H1 (cell line): ENCODE data around the gene CPZ. TPM values are rescaled to one million over a fixed set of nuclear protein-coding genes. Genes with fewer than 3 reads are reported as not detected.
A peak's percentile ranks its signal among the peaks of the same experiment; 100 is the strongest.

Experiments
- CTCF ChIA-PET: fragments of 300-600 bp; sonication (Branson Sonifier 250); formaldehyde crosslinking; loops from one replicate; lab custom pipeline; 2021; ENCODE audit not compliant: partially characterized antibody; lab: Charles Lee
- POLR2A ChIA-PET: fragments of 300-600 bp; sonication (Branson Sonifier 250); formaldehyde crosslinking; loops from one replicate; lab custom pipeline; 2021; ENCODE audit warnings: inconsistent platforms; ENCODE audit not compliant: partially characterized antibody; lab: Charles Lee
- DNase-seq, 2 experiments: peaks; one replicate each; pipeline versions ENCODE4 v3.0.0 to v3.0.0-alpha.2; 2010 to 2022; ENCODE audit warnings: low spot score in 2 of 2, low read depth in 1 of 2, mixed read lengths in 1 of 2
- FAIRE-seq: peaks from 2 replicates; lab custom pipeline; 2011; peaks lifted over from hg19 to GRCh38; lab: Jason Lieb, UNC
- H2AFZ ChIP-seq: 2 replicates; pipeline ENCODE4 v1.8.1; 2012; ENCODE audit warnings: low read length, inconsistent platforms
- H2AK5ac ChIP-seq: 2 replicates; pipeline ENCODE4 v1.6.1; 2013; ENCODE audit warnings: low read depth, low read length
- H2BK120ac ChIP-seq: replicated peaks from 2 replicates; pipeline ENCODE3; 2013; ENCODE audit warnings: low read depth, low read length, inconsistent platforms
- H2BK12ac ChIP-seq: 2 replicates; pipeline ENCODE4 v1.6.1; 2013; ENCODE audit warnings: low read depth, low read length
- H2BK15ac ChIP-seq: 2 replicates; pipeline ENCODE4 v1.6.1; 2013; ENCODE audit warnings: low read length
- H2BK20ac ChIP-seq: 2 replicates; pipeline ENCODE4 v1.6.1; 2013; ENCODE audit warnings: low read length
- H2BK5ac ChIP-seq: 2 replicates; pipeline ENCODE4 v1.6.1; 2013; ENCODE audit warnings: low read depth, low read length
- H3K14ac ChIP-seq: 2 replicates; pipeline ENCODE4 v1.6.1; 2013; ENCODE audit warnings: inconsistent platforms; ENCODE audit not compliant: insufficient read length
- H3K18ac ChIP-seq: 2 replicates; pipeline ENCODE4 v1.6.1; 2013; ENCODE audit warnings: low read length; ENCODE audit errors: extremely low read depth
- H3K23ac ChIP-seq: 2 replicates; pipeline ENCODE4 v1.6.1; 2013; ENCODE audit warnings: inconsistent platforms; ENCODE audit not compliant: insufficient read length
- H3K23me2 ChIP-seq: 2 replicates; pipeline ENCODE4 v1.6.1; 2013; ENCODE audit warnings: low read depth, low read length
- H3K27ac ChIP-seq: 2 replicates; pipeline ENCODE4 v1.6.1; 2011; ENCODE audit warnings: low read depth, low read length, inconsistent platforms
- H3K27me3 ChIP-seq, 4 experiments: replicated peaks in 1 of 4; 1 replicate in 1 of 4; 2 replicates in 3 of 4; pipeline versions ENCODE4 v1.6.1 to v1.8.1; 2011 to 2013; ENCODE audit warnings: low read length in 3 of 4, mild to moderate bottlenecking in 3 of 4, inconsistent platforms in 2 of 4, mixed read lengths in 2 of 4, moderate library complexity in 1 of 4; ENCODE audit not compliant: control insufficient read depth in 3 of 4, insufficient read depth in 3 of 4; ENCODE audit errors: extremely low read depth in 1 of 4
- H3K36me3 ChIP-seq, 4 experiments: 2 replicates each; pipeline versions ENCODE4 v1.6.1 to v1.8.1; 2011 to 2013; ENCODE audit warnings: mild to moderate bottlenecking in 4 of 4, low read length in 3 of 4, moderate library complexity in 2 of 4, control low read depth in 1 of 4, inconsistent platforms in 1 of 4; ENCODE audit not compliant: insufficient read depth in 4 of 4, control insufficient read depth in 2 of 4
- H3K4ac ChIP-seq: replicated peaks from 2 replicates; pipeline ENCODE3; 2013; ENCODE audit warnings: low read length, low read depth, mixed read lengths, inconsistent platforms; ENCODE audit not compliant: insufficient read length
- H3K4me1 ChIP-seq, 4 experiments: replicated peaks in 1 of 4; 1 replicate in 1 of 4; 2 replicates in 3 of 4; pipeline versions ENCODE4 v1.6.1 to v1.8.1; 2011 to 2013; ENCODE audit warnings: low read length in 3 of 4, inconsistent platforms in 2 of 4, mixed read lengths in 1 of 4; ENCODE audit not compliant: insufficient read depth in 4 of 4, control insufficient read depth in 3 of 4
- H3K4me2 ChIP-seq, 2 experiments: 2 replicates each; pipeline versions ENCODE4 v1.6.1 to v1.8.1; 2011 to 2013; ENCODE audit warnings: low read depth in 2 of 2, low read length in 2 of 2, control low read depth in 1 of 2, inconsistent platforms in 1 of 2, mild to moderate bottlenecking in 1 of 2; ENCODE audit not compliant: insufficient read depth in 1 of 2
- H3K4me3 ChIP-seq, 4 experiments: fragments of 200-600, 300-600 bp in 1 of 4; sonication (generic), shearing (Covaris generic), sonication (Bioruptor Twin) in 1 of 4; 2 replicates each; pipeline versions ENCODE4 v1.5.1 to v1.8.1; 2011 to 2016; ENCODE audit warnings: low read length in 4 of 4, low read depth in 3 of 4, control low read depth in 2 of 4, inconsistent platforms in 2 of 4, mild to moderate bottlenecking in 2 of 4, mixed read lengths in 1 of 4, moderate library complexity in 1 of 4; ENCODE audit not compliant: insufficient read depth in 2 of 4; ENCODE audit errors: extremely low read depth in 1 of 4
- H3K56ac ChIP-seq: replicated peaks from 2 replicates; pipeline ENCODE3; 2013; ENCODE audit warnings: low read depth, mild to moderate bottlenecking, mixed read lengths, low read length, inconsistent platforms; ENCODE audit not compliant: insufficient read length
- H3K79me1 ChIP-seq: 2 replicates; pipeline ENCODE4 v1.6.1; 2013; ENCODE audit warnings: low read depth, low read length, control low read depth
- H3K79me2 ChIP-seq, 2 experiments: 2 replicates each; pipeline versions ENCODE4 v1.6.1 to v1.8.1; 2012 to 2013; ENCODE audit warnings: low read length in 2 of 2, mild to moderate bottlenecking in 2 of 2, inconsistent platforms in 1 of 2; ENCODE audit not compliant: insufficient read depth in 2 of 2, control insufficient read depth in 1 of 2
- H3K9ac ChIP-seq, 4 experiments: replicated peaks in 1 of 4; 1 replicate in 1 of 4; 2 replicates in 3 of 4; pipeline versions ENCODE4 v1.6.1 to v1.8.1; 2011 to 2013; ENCODE audit warnings: low read depth in 3 of 4, low read length in 3 of 4, control low read depth in 2 of 4, mild to moderate bottlenecking in 2 of 4, moderate library complexity in 2 of 4, inconsistent platforms in 1 of 4; ENCODE audit errors: extremely low read depth in 1 of 4
- H3K9me3 ChIP-seq, 2 experiments: 2 replicates each; pipeline versions ENCODE4 v1.6.1 to v1.8.1; 2012 to 2013; ENCODE audit warnings: mild to moderate bottlenecking in 2 of 2, moderate library complexity in 2 of 2, control low read depth in 1 of 2, inconsistent platforms in 1 of 2, low read depth in 1 of 2, low read length in 1 of 2, mixed read lengths in 1 of 2; ENCODE audit not compliant: insufficient read depth in 2 of 2
- H4K20me1 ChIP-seq, 2 experiments: replicated peaks in 1 of 2; 2 replicates each; pipeline versions ENCODE3 to v1.8.1; 2011 to 2013; ENCODE audit warnings: inconsistent platforms in 2 of 2, low read length in 2 of 2, mild to moderate bottlenecking in 1 of 2; ENCODE audit not compliant: insufficient read depth in 2 of 2, control insufficient read depth in 1 of 2
- H4K5ac ChIP-seq: 2 replicates; pipeline ENCODE4 v1.6.1; 2013; ENCODE audit warnings: low read length, low read depth, mixed read lengths, inconsistent platforms; ENCODE audit not compliant: insufficient read length
- H4K8ac ChIP-seq: 2 replicates; pipeline ENCODE4 v1.8.0; 2013; ENCODE audit warnings: mild to moderate bottlenecking, moderate library complexity, low read length, inconsistent platforms; ENCODE audit not compliant: insufficient read depth; ENCODE audit errors: extremely low read depth
- H4K91ac ChIP-seq: replicated peaks from 2 replicates; pipeline ENCODE3; 2013; ENCODE audit warnings: low read length, mixed read lengths, inconsistent platforms; ENCODE audit not compliant: insufficient read length
- BCL11A ChIP-seq, 2 experiments: IDR thresholded peaks; one replicate each; pipeline ENCODE4 v1.6.1; 2011; ENCODE audit warnings: low read depth in 2 of 2, low read length in 2 of 2, mild to moderate bottlenecking in 2 of 2
- CEBPB ChIP-seq: IDR thresholded peaks from 2 replicates; pipeline ENCODE4 v1.6.1; 2012; ENCODE audit warnings: low read depth, low read length
- EP300 ChIP-seq, 2 experiments: IDR thresholded peaks; 1 replicate in 1 of 2; 2 replicates in 1 of 2; pipeline ENCODE4 v1.6.1; 2011 to 2012; ENCODE audit warnings: low read depth in 2 of 2, low read length in 2 of 2, mild to moderate bottlenecking in 2 of 2, borderline replicate concordance in 1 of 2, inconsistent platforms in 1 of 2, moderate library complexity in 1 of 2
- MAFK ChIP-seq: IDR thresholded peaks from 2 replicates; pipeline ENCODE4 v1.6.1; 2012; ENCODE audit warnings: low read depth, mild to moderate bottlenecking, improper control_type of control experiment, low read length
- RFX5 ChIP-seq: IDR thresholded peaks from 2 replicates; pipeline ENCODE4 v1.6.1; 2011; ENCODE audit warnings: low read depth, low read length, improper control_type of control experiment, borderline replicate concordance
- RNF2 ChIP-seq: fragments of 200-900, 300-1000 bp; sonication (generic); IDR thresholded peaks from 2 replicates; pipeline ENCODE4 v1.7.1; 2016; ENCODE audit warnings: borderline replicate concordance, low read depth, mild to moderate bottlenecking, antibody characterized with exemption, low read length; ENCODE audit not compliant: poor library complexity, severe bottlenecking; ENCODE audit errors: missing control alignments
- SP2 ChIP-seq: IDR thresholded peaks from 2 replicates; pipeline ENCODE4 v1.6.1; 2012; ENCODE audit warnings: mild to moderate bottlenecking, low read length, inconsistent platforms
- TEAD4 ChIP-seq: IDR thresholded peaks from 2 replicates; pipeline ENCODE4 v1.6.1; 2012; ENCODE audit warnings: low read depth, low read length, inconsistent platforms, mixed read lengths
- ZNF274 ChIP-seq: IDR thresholded peaks from 2 replicates; pipeline ENCODE4 v1.7.0; 2012; ENCODE audit warnings: low read length, borderline replicate concordance; ENCODE audit errors: extremely low read depth
- WGBS, 2 experiments: shearing (Covaris generic) in 1 of 2; methylation state at CpG; one replicate each; pipeline versions ENCODE4 v1.1.6 to v1.1.7; 2013 to 2015; ENCODE audit warnings: low lambda C conversion rate in 2 of 2, mixed read lengths in 2 of 2, inconsistent platforms in 1 of 2, low coverage in 1 of 2, missing lambda C conversion rate in 1 of 2; ENCODE audit not compliant: insufficient replicate concordance in 2 of 2, insufficient coverage in 1 of 2, insufficient read length in 1 of 2; ENCODE audit errors: extremely low coverage in 1 of 2, missing lambda C conversion rate in 1 of 2; 5-methylcytosine and 5-hydroxymethylcytosine counted together
- polyA plus RNA-seq, 7 experiments: library from polyadenylated mRNA; depleted of rRNA in 3 of 7; stranded (reverse) in 5 of 7; unstranded in 2 of 7; fragments of >200 nt in 5 of 7; fragments of 200-250 nt in 2 of 7; gene quantifications; 1 replicate in 5 of 7; 2 replicates in 1 of 7; 4 replicates in 1 of 7; pipeline versions ENCODE4 v1.2.1 to v1.2.3, GENCODE V29; 2011 to 2013; ENCODE audit warnings: missing spikeins in 2 of 7, mixed read lengths in 2 of 7
- total RNA-seq: library from RNA; stranded (reverse); fragmentation: NEBNext Ultra II Directional; extraction: Animal tissue kit (Norgen Biotek cat#: 25700); gene quantifications from 2 replicates; pipeline ENCODE4 v1.2.1, GENCODE V29; 2021

CPZ gene
- total and polyA plus RNA-seq, 2 of the 8 experiments (the other 6 are each of a cell fraction or from before 2014, with no cell fraction given): 28.8 to 40.7 TPM

GRCh38 chr4:8564595-8564994 lies 28.0 kb upstream of the CPZ start:
- H4K5ac ChIP-seq: no peak overlapping the region
- no peaks in the 10 kb centered on the region for H3K23me2 ChIP-seq
- DNase-seq: no peak
- no peak overlapping the region for H2AK5ac ChIP-seq
- WGBS, 2 experiments: 53% methylated on average over 1 of the region's 1 CpG; no CpG with 5 or more reads in 1 of the 2 experiments
- no peak overlapping the region for H3K18ac ChIP-seq
- no peak overlapping the region for H4K91ac ChIP-seq
- H2BK15ac ChIP-seq: no peak overlapping the region
- H3K4me2 ChIP-seq: no peak overlapping the region
- no peak overlapping the region for H3K56ac ChIP-seq
- no peaks in the 10 kb centered on the region for H3K27me3 ChIP-seq
- H3K9me3 ChIP-seq: no peaks in the 10 kb centered on the region
- H3K4me3 ChIP-seq: no peak overlapping the region
- no peak overlapping the region for H4K8ac ChIP-seq
- H3K4me1 ChIP-seq: peaks cover 5 to 21% (median 12%) of the 10 kb centered on the region in 4 experiments; a peak in 4 of 7 replicates
- no peak overlapping the region for H3K4ac ChIP-seq
- no peaks in the 10 kb centered on the region for H3K79me2 ChIP-seq
- H2BK12ac ChIP-seq: no peak overlapping the region
- CTCF ChIA-PET: interaction anchor here (1.4 to 1.8 kb wide), 2 partner anchors 16 to 32 kb away, joined by 4 to 5 read pairs; partner anchors contain the start of gene GPR78
- H3K79me1 ChIP-seq: no peaks in the 10 kb centered on the region
- H3K27ac ChIP-seq: no peak overlapping the region
- H2AFZ ChIP-seq: no peak overlapping the region
- TF ChIP-seq MAFK (peak; percentile 15; the same call in 1 of the 2 replicates), ZNF274 (no peak), RNF2 (no peak), EP300 (IDR thresholded peaks at IDR 0.05; ENCODE audit: borderline replicate concordance in 1 of 2, low read depth in 2 of 2, low read length in 2 of 2) (no peak), BCL11A (IDR thresholded peaks at IDR 0.05; ENCODE audit: low read depth in 2 of 2, low read length in 2 of 2) (no peak), TEAD4 (no peak), SP2 (no peak), RFX5 (no peak), CEBPB (no peak)
- H2BK20ac ChIP-seq: no peak overlapping the region
- H4K20me1 ChIP-seq: no peaks in the 10 kb centered on the region
- POLR2A ChIA-PET: interaction anchor here (0.8 kb wide), 1 partner anchor 10 kb away, joined by 4 read pairs; no protein-coding TSS in a partner anchor
- no peak overlapping the region for H3K9ac ChIP-seq
- no peak overlapping the region for H2BK5ac ChIP-seq
- no peak overlapping the region for H3K14ac ChIP-seq
- no peak overlapping the region for H2BK120ac ChIP-seq
- no peak overlapping the region for H3K23ac ChIP-seq
- H3K36me3 ChIP-seq: no peaks in the 10 kb centered on the region
- no peak for FAIRE-seq
